ENCODE measurements around the gene KIF11. TPM values are rescaled to one million over a fixed set of nuclear protein-coding genes. Genes with fewer than 3 reads are reported as not detected.

The KIF11 gene
- total RNA-seq, 1 experiment from 2014 or later, result 33.8 TPM

DNA sequence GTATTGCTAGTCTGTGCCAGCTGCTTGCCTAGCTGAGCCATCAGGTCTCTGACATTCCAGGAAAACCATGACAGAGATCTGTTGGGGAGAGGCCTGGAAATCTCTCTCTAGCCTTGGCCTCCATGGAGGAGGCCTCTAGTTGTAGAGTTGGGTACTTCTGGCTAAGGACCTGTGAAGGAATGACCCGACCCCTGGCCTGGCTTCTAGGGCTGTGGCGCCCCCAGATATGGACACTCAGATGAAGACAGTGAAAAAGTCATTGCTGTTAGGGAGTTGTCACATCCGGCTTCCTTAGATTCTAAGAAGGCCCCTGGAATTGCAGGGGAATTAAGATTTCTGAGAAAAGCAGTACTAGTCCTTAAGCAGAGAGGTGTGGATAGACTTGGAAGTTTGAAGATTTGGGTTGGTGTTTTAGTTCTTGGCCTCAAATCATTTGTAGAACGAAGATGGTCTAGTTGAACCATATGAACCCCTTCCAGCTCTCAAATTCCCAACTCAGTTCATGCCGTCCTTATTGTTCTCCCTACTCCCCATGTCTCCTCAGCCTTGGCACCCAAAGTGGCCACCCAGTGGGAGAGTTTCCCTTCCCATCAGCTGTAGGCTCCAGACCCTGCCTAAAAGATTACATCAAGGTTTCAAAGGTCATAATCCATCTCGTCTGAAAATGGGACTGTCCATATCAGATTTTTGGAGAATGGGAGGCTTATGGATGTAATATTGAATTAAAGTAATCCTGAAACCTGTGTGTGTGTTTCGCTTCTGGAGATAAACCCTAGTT is 103.9 kb downstream of the KIF11 start:
- DNase-seq (ENCODE audit: low read depth, low spot score) (no peak), ATAC-seq (no peak; the same call in 1 of the 2 replicates)
- Histone ChIP-seq H3K4me3 (replicated peaks in 1 of 2; ENCODE audit: low read depth in 1 of 2, low read length in 2 of 2) (no peak overlapping the region), H3K9ac (ENCODE audit: low read length) (no peak overlapping the region), H4K20me1 (ENCODE audit: insufficient read depth) (no peaks in the 10 kb centered on the region), H3K79me2 (ENCODE audit: insufficient read depth, low read length) (no peaks in the 10 kb centered on the region; the same call in 1 of the 2 replicates), H3K4me1 (ENCODE audit: control insufficient read depth in 1 of 2, insufficient read depth in 2 of 2, low read length in 2 of 2) (no peaks in the 10 kb centered on the region), H2AFZ (ENCODE audit: low read depth, low read length, poor library complexity, severe bottlenecking) (no peak overlapping the region), H3K27ac (ENCODE audit: low read depth, low read length) (no peak overlapping the region), H3K27me3 (ENCODE audit: insufficient read depth, low read length) (no peaks in the 10 kb centered on the region), H3K36me3 (ENCODE audit: control insufficient read depth in 1 of 2, insufficient read depth in 2 of 2, low read length in 2 of 2) (peaks cover 0 to 7% of the 10 kb centered on the region in 2 experiments; a peak in 1 of 4 replicates), H3K9me3 (ENCODE audit: control insufficient read depth in 1 of 2, insufficient read depth in 1 of 2, low read depth in 1 of 2, low read length in 2 of 2) (no peaks in the 10 kb centered on the region), H3K4me2 (ENCODE audit: low read length) (no peak overlapping the region), H3K9me2 (ENCODE audit: insufficient read depth) (no peaks in the 10 kb centered on the region)
- CTCF ChIA-PET, result no interaction called here
- RAD21 ChIA-PET (ENCODE audit: low non-redundant PET in 1 of 2, low total read pairs in 2 of 2, uncharacterized antibody in 2 of 2, unreplicated experiment in 2 of 2), result no interaction called here
- no TSS peak for BruUV-seq (replicated peaks)
- intact Hi-C loops (cut with micrococcal nuclease), result no loop called here
- POLR2A ChIA-PET, result no interaction called here
- no peak for TF ChIP-seq ZNF274 (IDR thresholded peaks at IDR 0.05; ENCODE audit: low read depth, low read length)
- TF ChIP-seq, protein P1, sequence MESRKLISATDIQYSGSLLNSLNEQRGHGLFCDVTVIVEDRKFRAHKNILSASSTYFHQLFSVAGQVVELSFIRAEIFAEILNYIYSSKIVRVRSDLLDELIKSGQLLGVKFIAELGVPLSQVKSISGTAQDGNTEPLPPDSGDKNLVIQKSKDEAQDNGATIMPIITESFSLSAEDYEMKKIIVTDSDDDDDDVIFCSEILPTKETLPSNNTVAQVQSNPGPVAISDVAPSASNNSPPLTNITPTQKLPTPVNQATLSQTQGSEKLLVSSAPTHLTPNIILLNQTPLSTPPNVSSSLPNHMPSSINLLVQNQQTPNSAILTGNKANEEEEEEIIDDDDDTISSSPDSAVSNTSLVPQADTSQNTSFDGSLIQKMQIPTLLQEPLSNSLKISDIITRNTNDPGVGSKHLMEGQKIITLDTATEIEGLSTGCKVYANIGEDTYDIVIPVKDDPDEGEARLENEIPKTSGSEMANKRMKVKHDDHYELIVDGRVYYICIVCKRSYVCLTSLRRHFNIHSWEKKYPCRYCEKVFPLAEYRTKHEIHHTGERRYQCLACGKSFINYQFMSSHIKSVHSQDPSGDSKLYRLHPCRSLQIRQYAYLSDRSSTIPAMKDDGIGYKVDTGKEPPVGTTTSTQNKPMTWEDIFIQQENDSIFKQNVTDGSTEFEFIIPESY (IDR thresholded peaks at IDR 0.05; ENCODE audit: extremely low read depth, insufficient replicate concordance, low read length), result no peak
- no peak for TF ChIP-seq POLR2A (IDR thresholded peaks at IDR 0.05; ENCODE audit: borderline replicate concordance, extremely low read depth, insufficient read depth, insufficient read length)
- TF ChIP-seq CEBPB (IDR thresholded peaks at IDR 0.05; ENCODE audit: low read depth), result no peak
- TF ChIP-seq RAD21 (IDR thresholded peaks at IDR 0.05; ENCODE audit: low read depth), result no peak
